Liver (tissue), 9 donors: ENCODE results near the gene CALML5. TPM values are rescaled to one million over a fixed set of nuclear protein-coding genes. Genes with fewer than 3 reads are reported as not detected.

Experiments
- DNase-seq: peaks from one replicate; pipeline ENCODE4 v3.0.0-alpha.2; 2017; ENCODE audit warnings: low spot score
- H3K27ac ChIP-seq, 2 donors: one replicate each; pipeline ENCODE4 v1.7.0; 2013; ENCODE audit warnings: inconsistent platforms in 2 of 2, low read length in 2 of 2, control low read depth in 1 of 2, low read depth in 1 of 2, mild to moderate bottlenecking in 1 of 2
- H3K27me3 ChIP-seq, 4 donors: one replicate each; pipeline versions ENCODE4 v1.6.1 to v1.7.0; 2013; ENCODE audit warnings: low read length in 3 of 4, inconsistent platforms in 1 of 4, mild to moderate bottlenecking in 1 of 4, moderate library complexity in 1 of 4; ENCODE audit not compliant: control insufficient read depth in 4 of 4, insufficient read depth in 4 of 4
- H3K36me3 ChIP-seq, 4 donors: one replicate each; pipeline versions ENCODE4 v1.6.1 to v1.7.0; 2013; ENCODE audit warnings: low read length in 3 of 4, mild to moderate bottlenecking in 3 of 4, low read depth in 1 of 4, moderate library complexity in 1 of 4; ENCODE audit not compliant: control insufficient read depth in 4 of 4, insufficient read depth in 3 of 4
- H3K4me1 ChIP-seq, 4 donors: one replicate each; pipeline versions ENCODE4 v1.6.1 to v1.7.0; 2013; ENCODE audit warnings: low read length in 3 of 4, mild to moderate bottlenecking in 3 of 4, moderate library complexity in 1 of 4; ENCODE audit not compliant: control insufficient read depth in 4 of 4, insufficient read depth in 4 of 4
- H3K4me3 ChIP-seq, 3 donors: one replicate each; pipeline versions ENCODE4 v1.6.1 to v1.7.0; 2013; ENCODE audit warnings: low read length in 3 of 3, control low read depth in 1 of 3, low read depth in 1 of 3, mild to moderate bottlenecking in 1 of 3
- H3K9ac ChIP-seq, 2 donors: one replicate each; pipeline ENCODE4 v1.7.0; 2013; ENCODE audit warnings: low read length in 2 of 2, mild to moderate bottlenecking in 2 of 2, moderate library complexity in 2 of 2, control low read depth in 1 of 2, low read depth in 1 of 2
- H3K9me3 ChIP-seq, 4 donors: one replicate each; pipeline versions ENCODE4 v1.6.1 to v1.7.0; 2013; ENCODE audit warnings: low read length in 3 of 4; ENCODE audit not compliant: control insufficient read depth in 4 of 4
- CTCF ChIP-seq: fragments of 150-350 bp; IDR thresholded peaks from 2 replicates; pipeline ENCODE4 v1.5.1; 2017; ENCODE audit warnings: improper control_type of control experiment, low read depth, low read length; ENCODE audit not compliant: missing input control
- EGR1 ChIP-seq, 2 donors: IDR thresholded peaks; 2 replicates each; pipeline ENCODE4 v1.6.1; 2016 to 2018; ENCODE audit warnings: antibody characterized with exemption in 2 of 2, low read depth in 2 of 2
- FOXA1 ChIP-seq: IDR thresholded peaks from 2 replicates; pipeline ENCODE4 v1.6.1; 2016; ENCODE audit warnings: antibody characterized with exemption
- FOXA2 ChIP-seq: IDR thresholded peaks from 2 replicates; pipeline ENCODE4 v1.6.1; 2016; ENCODE audit warnings: antibody characterized with exemption
- GABPA ChIP-seq, 2 donors: IDR thresholded peaks in 1 of 2; conservative IDR thresholded peaks in 1 of 2; 2 replicates each; pipeline ENCODE4 v1.6.1; 2016; ENCODE audit warnings: antibody characterized with exemption in 2 of 2, mild to moderate bottlenecking in 1 of 2, moderate library complexity in 1 of 2
- HNF4A ChIP-seq, 2 donors: conservative IDR thresholded peaks; 2 replicates each; pipeline ENCODE4 v1.6.1; 2016; ENCODE audit warnings: antibody characterized with exemption in 2 of 2, mild to moderate bottlenecking in 2 of 2
- HNF4G ChIP-seq: IDR thresholded peaks from 2 replicates; pipeline ENCODE4 v1.6.1; 2016; ENCODE audit warnings: antibody characterized with exemption
- JUND ChIP-seq, 2 donors: IDR thresholded peaks; 2 replicates each; pipeline ENCODE4 v1.6.1; 2016; ENCODE audit warnings: antibody characterized with exemption in 2 of 2
- NR2F2 ChIP-seq: IDR thresholded peaks from 2 replicates; pipeline ENCODE4 v1.6.1; 2016; ENCODE audit warnings: antibody characterized with exemption
- RAD21 ChIP-seq, 2 donors: IDR thresholded peaks; 2 replicates each; pipeline ENCODE4 v1.6.1; 2016; ENCODE audit warnings: antibody characterized with exemption in 2 of 2, mild to moderate bottlenecking in 2 of 2
- RXRA ChIP-seq, 2 donors: IDR thresholded peaks; 2 replicates each; pipeline ENCODE4 v1.6.1; 2017 to 2018; ENCODE audit warnings: antibody characterized with exemption in 2 of 2, mild to moderate bottlenecking in 1 of 2
- SP1 ChIP-seq: IDR thresholded peaks from 2 replicates; pipeline ENCODE4 v1.6.1; 2018; ENCODE audit warnings: antibody characterized with exemption, mild to moderate bottlenecking
- TAF1 ChIP-seq: conservative IDR thresholded peaks from 2 replicates; pipeline ENCODE4 v1.6.1; 2016; ENCODE audit warnings: antibody characterized with exemption, mild to moderate bottlenecking
- YY1 ChIP-seq: IDR thresholded peaks from 2 replicates; pipeline ENCODE4 v1.6.1; 2016; ENCODE audit warnings: antibody characterized with exemption, mild to moderate bottlenecking
- ZBTB33 ChIP-seq: IDR thresholded peaks from 2 replicates; pipeline ENCODE4 v1.6.1; 2016; ENCODE audit warnings: antibody characterized with exemption
- WGBS: extraction: QIAGEN DNeasy Blood & Tissue Kit; methylation state at CpG from one replicate; pipeline ENCODE4 v1.1.7; 2013; 5-methylcytosine and 5-hydroxymethylcytosine counted together
- polyA plus RNA-seq, 2 donors: library from polyadenylated mRNA; stranded (reverse) in 1 of 2; unstranded in 1 of 2; fragments of 200-250 nt in 1 of 2; fragments of >200 nt in 1 of 2; fragmentation: Nextera tagmentation in 1 of 2; extraction: Ambion mirVana in 1 of 2; gene quantifications; one replicate each; pipeline versions ENCODE4 v1.2.1 to v1.2.3, GENCODE V29; 2013 to 2015
- total RNA-seq, 2 donors: library from RNA; depleted of rRNA; stranded (reverse); fragments of >200 nt; gene quantifications; one replicate each; pipeline ENCODE4 v1.2.3, GENCODE V29; 2014
- TF ChIP-seq, protein P1 (sequence below): IDR thresholded peaks from 2 replicates; pipeline ENCODE4 v1.6.1; 2016; ENCODE audit warnings: antibody characterized with exemption
- TF ChIP-seq, protein P2 (sequence below): IDR thresholded peaks from 2 replicates; pipeline ENCODE4 v1.6.1; 2016; ENCODE audit warnings: antibody characterized with exemption
- TF ChIP-seq, protein P3 (sequence below): IDR thresholded peaks from 2 replicates; pipeline ENCODE4 v1.6.1; 2016; ENCODE audit warnings: antibody characterized with exemption, mild to moderate bottlenecking
- donor health status: healthy.
- donor health status: healthy.
- donor health status: healthy.
- donor health status: healthy.
- donor health status: healthy.

CALML5 gene
- total and polyA plus RNA-seq, 4 donors, result not detected

GRCh38 chr10:5465976-5466450 lies 33.4 kb downstream of the CALML5 start:
- Histone ChIP-seq H3K9me3 (no peaks in the 10 kb centered on the region), H3K4me1 (peaks cover 4 to 38% (median 21%) of the 10 kb centered on the region in 4 donors), H3K27me3 (no peaks in the 10 kb centered on the region), H3K27ac (no peak overlapping the region), H3K4me3 (no peak overlapping the region), H3K9ac (no peak overlapping the region), H3K36me3 (no peaks in the 10 kb centered on the region)
- TF ChIP-seq GABPA (IDR thresholded peaks at IDR 0.05 in 1 of 2, conservative IDR thresholded peaks at IDR 0.05 in 1 of 2) (no peak), YY1 (no peak), CTCF (no peak), SP1 (no peak), HNF4G (no peak), NR2F2 (no peak), ZBTB33 (no peak), JUND (IDR thresholded peaks at IDR 0.05) (no peak), HNF4A (conservative IDR thresholded peaks at IDR 0.05) (no peak), RXRA (IDR thresholded peaks at IDR 0.05) (no peak), RAD21 (IDR thresholded peaks at IDR 0.05) (no peak), FOXA2 (no peak), TAF1 (no peak), EGR1 (IDR thresholded peaks at IDR 0.05; ENCODE audit: low read depth in 2 of 2) (no peak), FOXA1 (no peak)
- TF ChIP-seq, protein P1, sequence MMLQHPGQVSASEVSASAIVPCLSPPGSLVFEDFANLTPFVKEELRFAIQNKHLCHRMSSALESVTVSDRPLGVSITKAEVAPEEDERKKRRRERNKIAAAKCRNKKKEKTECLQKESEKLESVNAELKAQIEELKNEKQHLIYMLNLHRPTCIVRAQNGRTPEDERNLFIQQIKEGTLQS, result no peak
- TF ChIP-seq, protein P2, sequence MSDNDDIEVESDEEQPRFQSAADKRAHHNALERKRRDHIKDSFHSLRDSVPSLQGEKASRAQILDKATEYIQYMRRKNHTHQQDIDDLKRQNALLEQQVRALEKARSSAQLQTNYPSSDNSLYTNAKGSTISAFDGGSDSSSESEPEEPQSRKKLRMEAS, result no peak
- TF ChIP-seq, protein P3, sequence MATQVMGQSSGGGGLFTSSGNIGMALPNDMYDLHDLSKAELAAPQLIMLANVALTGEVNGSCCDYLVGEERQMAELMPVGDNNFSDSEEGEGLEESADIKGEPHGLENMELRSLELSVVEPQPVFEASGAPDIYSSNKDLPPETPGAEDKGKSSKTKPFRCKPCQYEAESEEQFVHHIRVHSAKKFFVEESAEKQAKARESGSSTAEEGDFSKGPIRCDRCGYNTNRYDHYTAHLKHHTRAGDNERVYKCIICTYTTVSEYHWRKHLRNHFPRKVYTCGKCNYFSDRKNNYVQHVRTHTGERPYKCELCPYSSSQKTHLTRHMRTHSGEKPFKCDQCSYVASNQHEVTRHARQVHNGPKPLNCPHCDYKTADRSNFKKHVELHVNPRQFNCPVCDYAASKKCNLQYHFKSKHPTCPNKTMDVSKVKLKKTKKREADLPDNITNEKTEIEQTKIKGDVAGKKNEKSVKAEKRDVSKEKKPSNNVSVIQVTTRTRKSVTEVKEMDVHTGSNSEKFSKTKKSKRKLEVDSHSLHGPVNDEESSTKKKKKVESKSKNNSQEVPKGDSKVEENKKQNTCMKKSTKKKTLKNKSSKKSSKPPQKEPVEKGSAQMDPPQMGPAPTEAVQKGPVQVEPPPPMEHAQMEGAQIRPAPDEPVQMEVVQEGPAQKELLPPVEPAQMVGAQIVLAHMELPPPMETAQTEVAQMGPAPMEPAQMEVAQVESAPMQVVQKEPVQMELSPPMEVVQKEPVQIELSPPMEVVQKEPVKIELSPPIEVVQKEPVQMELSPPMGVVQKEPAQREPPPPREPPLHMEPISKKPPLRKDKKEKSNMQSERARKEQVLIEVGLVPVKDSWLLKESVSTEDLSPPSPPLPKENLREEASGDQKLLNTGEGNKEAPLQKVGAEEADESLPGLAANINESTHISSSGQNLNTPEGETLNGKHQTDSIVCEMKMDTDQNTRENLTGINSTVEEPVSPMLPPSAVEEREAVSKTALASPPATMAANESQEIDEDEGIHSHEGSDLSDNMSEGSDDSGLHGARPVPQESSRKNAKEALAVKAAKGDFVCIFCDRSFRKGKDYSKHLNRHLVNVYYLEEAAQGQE, result no peak
- WGBS, result 68% methylated on average over 12 of the region's 12 CpGs
- no peak for DNase-seq
